ENCODE measurements around the gene POMC.

Gene POMC

GRCh38 chr2:25174192-25174861 lies 5.9 kb upstream of the POMC start:
- Histone ChIP-seq H3K4ac (ENCODE audit: low read depth, low read length) (no peak overlapping the region), H4K8ac (ENCODE audit: low read depth, low read length) (no peak overlapping the region), H3K18ac (ENCODE audit: low read length) (no peak overlapping the region), H3K79me1 (ENCODE audit: low read length) (no peaks in the 10 kb centered on the region), H4K5ac (ENCODE audit: low read length) (no peak overlapping the region), H3K36me3 (ENCODE audit: control insufficient read depth, insufficient read depth, low read length) (no peaks in the 10 kb centered on the region), H3K9ac (ENCODE audit: low read length) (no peak overlapping the region), H3K56ac (ENCODE audit: low read length) (no peak overlapping the region), H2BK5ac (ENCODE audit: low read length) (no peak overlapping the region), H3K27me3 (ENCODE audit: insufficient read depth, low read length, poor library complexity) (peaks cover 6% of the 10 kb centered on the region), H2BK120ac (ENCODE audit: low read depth, low read length) (no peak overlapping the region), H3K4me1 (ENCODE audit: control insufficient read depth, low read depth, low read length) (no peaks in the 10 kb centered on the region), H3K27ac (ENCODE audit: low read depth, low read length) (no peak overlapping the region), H2AK5ac (ENCODE audit: low read length) (no peak overlapping the region), H3K4me3 (ENCODE audit: low read length) (no peak overlapping the region), H3K4me2 (ENCODE audit: low read length) (no peak overlapping the region), H3K79me2 (ENCODE audit: control insufficient read depth, insufficient read depth, low read length) (no peaks in the 10 kb centered on the region), H2BK15ac (replicated peaks; ENCODE audit: low read depth) (no peak overlapping the region), H3K23ac (ENCODE audit: low read length) (no peak overlapping the region)
- no peak for DNase-seq
- WGBS (ENCODE audit: extremely low coverage, insufficient coverage, low lambda C conversion rate): no CpG with 5 or more reads among the region's 6 CpGs

GRCh38 chr2:25173719-25174118 lies 5.3 kb upstream of the POMC start:
- DNase-seq: no peak
- Histone ChIP-seq H3K36me3 (ENCODE audit: control insufficient read depth, insufficient read depth, low read length) (no peaks in the 10 kb centered on the region), H3K27ac (ENCODE audit: low read depth, low read length) (no peak overlapping the region), H3K4me2 (ENCODE audit: low read length) (no peak overlapping the region), H3K4me1 (ENCODE audit: control insufficient read depth, low read depth, low read length) (no peaks in the 10 kb centered on the region), H2BK15ac (replicated peaks; ENCODE audit: low read depth) (no peak overlapping the region), H2BK120ac (ENCODE audit: low read depth, low read length) (no peak overlapping the region), H3K56ac (ENCODE audit: low read length) (no peak overlapping the region), H3K4ac (ENCODE audit: low read depth, low read length) (no peak overlapping the region), H2AK5ac (ENCODE audit: low read length) (no peak overlapping the region), H3K27me3 (ENCODE audit: insufficient read depth, low read length, poor library complexity) (peaks cover 11% of the 10 kb centered on the region), H3K23ac (ENCODE audit: low read length) (no peak overlapping the region), H3K4me3 (ENCODE audit: low read length) (no peak overlapping the region), H2BK5ac (ENCODE audit: low read length) (no peak overlapping the region), H4K5ac (ENCODE audit: low read length) (no peak overlapping the region), H4K8ac (ENCODE audit: low read depth, low read length) (no peak overlapping the region), H3K79me2 (ENCODE audit: control insufficient read depth, insufficient read depth, low read length) (no peaks in the 10 kb centered on the region), H3K79me1 (ENCODE audit: low read length) (no peaks in the 10 kb centered on the region), H3K9ac (ENCODE audit: low read length) (no peak overlapping the region), H3K18ac (ENCODE audit: low read length) (no peak overlapping the region)
- no CpG with 5 or more reads among the region's 5 CpGs for WGBS (ENCODE audit: extremely low coverage, insufficient coverage, low lambda C conversion rate)

GRCh38 chr2:25170888-25171287 lies 2.5 kb upstream of the POMC start:
- no peak overlapping the region for H2BK5ac ChIP-seq (ENCODE audit: low read length)
- no peaks in the 10 kb centered on the region for H3K4me1 ChIP-seq (ENCODE audit: control insufficient read depth, low read depth, low read length)
- H4K5ac ChIP-seq (ENCODE audit: low read length): no peak overlapping the region
- no peak overlapping the region for H3K4me2 ChIP-seq (ENCODE audit: low read length)
- no peaks in the 10 kb centered on the region for H3K79me1 ChIP-seq (ENCODE audit: low read length)
- H3K4me3 ChIP-seq (ENCODE audit: low read length): no peak overlapping the region
- no peak overlapping the region for H3K56ac ChIP-seq (ENCODE audit: low read length)
- no peak overlapping the region for H3K4ac ChIP-seq (ENCODE audit: low read depth, low read length)
- no peak for DNase-seq
- H3K27ac ChIP-seq (ENCODE audit: low read depth, low read length): no peak overlapping the region
- H3K9ac ChIP-seq (ENCODE audit: low read length): no peak overlapping the region
- no peak overlapping the region for H3K23ac ChIP-seq (ENCODE audit: low read length)
- H3K27me3 ChIP-seq (ENCODE audit: insufficient read depth, low read length, poor library complexity): peaks cover 20% of the 10 kb centered on the region
- H2BK15ac ChIP-seq (replicated peaks; ENCODE audit: low read depth): no peak overlapping the region
- no CpG with 5 or more reads among the region's 7 CpGs for WGBS (ENCODE audit: extremely low coverage, insufficient coverage, low lambda C conversion rate)
- H2BK120ac ChIP-seq (ENCODE audit: low read depth, low read length): no peak overlapping the region
- H3K36me3 ChIP-seq (ENCODE audit: control insufficient read depth, insufficient read depth, low read length): no peaks in the 10 kb centered on the region
- H2AK5ac ChIP-seq (ENCODE audit: low read length): no peak overlapping the region
- H3K79me2 ChIP-seq (ENCODE audit: control insufficient read depth, insufficient read depth, low read length): no peaks in the 10 kb centered on the region
- H3K18ac ChIP-seq (ENCODE audit: low read length): no peak overlapping the region
- H4K8ac ChIP-seq (ENCODE audit: low read depth, low read length): no peak overlapping the region

GRCh38 chr2:25169073-25169470 lies 692 bp upstream of the POMC start:
- Histone ChIP-seq H2AK5ac (ENCODE audit: low read length) (no peak overlapping the region), H3K36me3 (ENCODE audit: control insufficient read depth, insufficient read depth, low read length) (no peaks in the 10 kb centered on the region), H3K4me1 (ENCODE audit: control insufficient read depth, low read depth, low read length) (no peaks in the 10 kb centered on the region), H3K4ac (ENCODE audit: low read depth, low read length) (no peak overlapping the region), H2BK120ac (ENCODE audit: low read depth, low read length) (no peak overlapping the region), H3K23ac (ENCODE audit: low read length) (no peak overlapping the region), H3K9ac (ENCODE audit: low read length) (no peak overlapping the region), H3K18ac (ENCODE audit: low read length) (no peak overlapping the region), H4K8ac (ENCODE audit: low read depth, low read length) (no peak overlapping the region), H4K5ac (ENCODE audit: low read length) (no peak overlapping the region), H3K79me2 (ENCODE audit: control insufficient read depth, insufficient read depth, low read length) (no peaks in the 10 kb centered on the region), H2BK5ac (ENCODE audit: low read length) (no peak overlapping the region), H3K4me3 (ENCODE audit: low read length) (no peak overlapping the region), H2BK15ac (replicated peaks; ENCODE audit: low read depth) (no peak overlapping the region), H3K79me1 (ENCODE audit: low read length) (no peaks in the 10 kb centered on the region), H3K27ac (ENCODE audit: low read depth, low read length) (no peak overlapping the region), H3K56ac (ENCODE audit: low read length) (peak overlapping the region; percentile 86), H3K27me3 (ENCODE audit: insufficient read depth, low read length, poor library complexity) (peaks cover 20% of the 10 kb centered on the region), H3K4me2 (ENCODE audit: low read length) (no peak overlapping the region)
- WGBS (ENCODE audit: extremely low coverage, insufficient coverage, low lambda C conversion rate): no CpG with 5 or more reads among the region's 2 CpGs
- no peak for DNase-seq

GRCh38 chr2:25165992-25166875 lies 2.1 kb downstream of the POMC start:
- H3K79me2 ChIP-seq (ENCODE audit: control insufficient read depth, insufficient read depth, low read length): no peaks in the 10 kb centered on the region
- H2AK5ac ChIP-seq (ENCODE audit: low read length): no peak overlapping the region
- peak; percentile 76 for DNase-seq
- no peak overlapping the region for H4K8ac ChIP-seq (ENCODE audit: low read depth, low read length)
- H4K5ac ChIP-seq (ENCODE audit: low read length): no peak overlapping the region
- H3K56ac ChIP-seq (ENCODE audit: low read length): no peak overlapping the region
- no peak overlapping the region for H3K18ac ChIP-seq (ENCODE audit: low read length)
- no peaks in the 10 kb centered on the region for H3K4me1 ChIP-seq (ENCODE audit: control insufficient read depth, low read depth, low read length)
- peaks cover 20% of the 10 kb centered on the region for H3K27me3 ChIP-seq (ENCODE audit: insufficient read depth, low read length, poor library complexity)
- no peaks in the 10 kb centered on the region for H3K36me3 ChIP-seq (ENCODE audit: control insufficient read depth, insufficient read depth, low read length)
- no peak overlapping the region for H3K4ac ChIP-seq (ENCODE audit: low read depth, low read length)
- no peak overlapping the region for H3K23ac ChIP-seq (ENCODE audit: low read length)
- no peak overlapping the region for H3K9ac ChIP-seq (ENCODE audit: low read length)
- H2BK5ac ChIP-seq (ENCODE audit: low read length): no peak overlapping the region
- WGBS (ENCODE audit: extremely low coverage, insufficient coverage, low lambda C conversion rate): no CpG with 5 or more reads among the region's 10 CpGs
- no peak overlapping the region for H2BK15ac ChIP-seq (replicated peaks; ENCODE audit: low read depth)
- H3K27ac ChIP-seq (ENCODE audit: low read depth, low read length): no peak overlapping the region
- no peak overlapping the region for H3K4me3 ChIP-seq (ENCODE audit: low read length)
- H3K4me2 ChIP-seq (ENCODE audit: low read length): no peak overlapping the region
- H2BK120ac ChIP-seq (ENCODE audit: low read depth, low read length): no peak overlapping the region
- H3K79me1 ChIP-seq (ENCODE audit: low read length): no peaks in the 10 kb centered on the region
